KMS-11 (cell line): ENCODE measurements around the gene CEP104.

ENCODE experiments used
- H2AFZ ChIP-seq: fragments of 200-600 bp; sonication (generic); 2 replicates; pipeline ENCODE4 v1.6.1; 2016; ENCODE audit warnings: antibody characterized with exemption, mixed run types, low read depth
- H3K27ac ChIP-seq: fragments of 200-600 bp; sonication (generic); 2 replicates; pipeline ENCODE4 v1.6.1; 2016; ENCODE audit warnings: mild to moderate bottlenecking, mixed run types
- H3K27me3 ChIP-seq: fragments of 200-600 bp; sonication (generic); 2 replicates; pipeline ENCODE4 v1.6.1; 2017; ENCODE audit warnings: mild to moderate bottlenecking, low read depth, mixed run types, moderate library complexity; ENCODE audit not compliant: insufficient read depth
- H3K36me3 ChIP-seq: fragments of 200-600 bp; sonication (generic); 2 replicates; pipeline ENCODE4 v1.6.1; 2017; ENCODE audit warnings: mild to moderate bottlenecking, mixed run types; ENCODE audit not compliant: insufficient read depth
- H3K4me1 ChIP-seq: fragments of 200-600 bp; sonication (generic); 2 replicates; pipeline ENCODE4 v1.6.1; 2016; ENCODE audit warnings: mild to moderate bottlenecking, low read depth, mixed run types; ENCODE audit not compliant: poor library complexity, severe bottlenecking
- H3K4me2 ChIP-seq: fragments of 200-600 bp; sonication (generic); 2 replicates; pipeline ENCODE4 v1.7.0; 2016; ENCODE audit warnings: mild to moderate bottlenecking, mixed run types
- H3K4me3 ChIP-seq: fragments of 200-600 bp; sonication (generic); IDR thresholded peaks from 2 replicates; pipeline ENCODE4 v1.6.1; 2017; ENCODE audit warnings: low read depth, low read length, mixed read lengths; ENCODE audit not compliant: insufficient read depth
- H3K79me2 ChIP-seq: fragments of 200-600 bp; sonication (generic); 2 replicates; pipeline ENCODE4 v1.6.1; 2016; ENCODE audit warnings: low read depth, mixed run types; ENCODE audit not compliant: insufficient read depth
- H3K9ac ChIP-seq: fragments of 200-600 bp; sonication (generic); 2 replicates; pipeline ENCODE4 v1.6.1; 2016; ENCODE audit warnings: mild to moderate bottlenecking, mixed run types
- H4K20me1 ChIP-seq: fragments of 200-600 bp; sonication (generic); 2 replicates; pipeline ENCODE4 v1.6.1; 2016; ENCODE audit warnings: mild to moderate bottlenecking, mixed run types; ENCODE audit not compliant: insufficient read depth
- TF ChIP-seq, protein P1 (sequence below): fragments of 200-600 bp; sonication (generic); conservative IDR thresholded peaks from 2 replicates; pipeline ENCODE4 v1.6.1; 2017; ENCODE audit warnings: low read depth, mild to moderate bottlenecking, antibody characterized with exemption, low read length, moderate library complexity, mixed read lengths

Gene CEP104

DNA sequence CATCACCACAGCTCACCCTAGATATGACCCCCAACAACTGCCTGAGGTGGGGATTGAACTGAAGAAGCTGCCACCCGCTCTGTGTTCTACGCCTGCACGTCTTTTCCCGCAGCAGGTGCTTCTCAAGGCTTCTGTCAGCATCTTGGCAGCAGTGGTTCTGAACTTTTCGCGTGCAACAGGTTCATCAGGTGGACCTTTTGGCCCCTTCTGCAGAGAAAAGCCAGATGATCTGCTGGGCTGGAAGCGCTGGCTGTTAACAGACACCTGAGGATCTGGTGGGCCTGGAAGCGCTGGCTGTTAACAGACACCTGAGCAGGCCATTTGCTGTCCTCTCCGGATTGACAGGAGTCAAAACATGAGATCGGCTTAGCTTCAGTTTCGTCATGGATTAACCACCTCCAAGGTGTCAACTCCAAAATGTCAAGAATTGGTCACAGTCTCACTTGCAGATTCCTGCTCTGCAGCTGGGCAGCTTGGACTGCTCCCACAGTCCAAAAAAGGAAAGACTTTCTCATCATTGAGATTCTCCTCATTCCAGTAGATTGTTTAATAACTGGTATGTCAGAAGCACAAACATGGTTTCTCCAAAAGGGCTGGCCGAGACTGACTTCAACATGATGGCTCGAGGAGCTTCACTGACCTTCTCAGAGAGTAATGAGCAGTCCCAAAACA is 38.4 kb upstream of the CEP104 start:
- H3K27ac ChIP-seq: no peak overlapping the region
- no peaks in the 10 kb centered on the region for H3K36me3 ChIP-seq
- TF ChIP-seq, protein P1, sequence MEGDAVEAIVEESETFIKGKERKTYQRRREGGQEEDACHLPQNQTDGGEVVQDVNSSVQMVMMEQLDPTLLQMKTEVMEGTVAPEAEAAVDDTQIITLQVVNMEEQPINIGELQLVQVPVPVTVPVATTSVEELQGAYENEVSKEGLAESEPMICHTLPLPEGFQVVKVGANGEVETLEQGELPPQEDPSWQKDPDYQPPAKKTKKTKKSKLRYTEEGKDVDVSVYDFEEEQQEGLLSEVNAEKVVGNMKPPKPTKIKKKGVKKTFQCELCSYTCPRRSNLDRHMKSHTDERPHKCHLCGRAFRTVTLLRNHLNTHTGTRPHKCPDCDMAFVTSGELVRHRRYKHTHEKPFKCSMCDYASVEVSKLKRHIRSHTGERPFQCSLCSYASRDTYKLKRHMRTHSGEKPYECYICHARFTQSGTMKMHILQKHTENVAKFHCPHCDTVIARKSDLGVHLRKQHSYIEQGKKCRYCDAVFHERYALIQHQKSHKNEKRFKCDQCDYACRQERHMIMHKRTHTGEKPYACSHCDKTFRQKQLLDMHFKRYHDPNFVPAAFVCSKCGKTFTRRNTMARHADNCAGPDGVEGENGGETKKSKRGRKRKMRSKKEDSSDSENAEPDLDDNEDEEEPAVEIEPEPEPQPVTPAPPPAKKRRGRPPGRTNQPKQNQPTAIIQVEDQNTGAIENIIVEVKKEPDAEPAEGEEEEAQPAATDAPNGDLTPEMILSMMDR: no peak
- no peak overlapping the region for H3K4me3 ChIP-seq
- H3K4me2 ChIP-seq: no peak overlapping the region
- H3K9ac ChIP-seq: no peak overlapping the region
- no peaks in the 10 kb centered on the region for H4K20me1 ChIP-seq
- no peak overlapping the region for H2AFZ ChIP-seq
- no peaks in the 10 kb centered on the region for H3K27me3 ChIP-seq
- H3K79me2 ChIP-seq: peaks cover 59% of the 10 kb centered on the region
- H3K4me1 ChIP-seq: peaks cover 12% of the 10 kb centered on the region

DNA sequence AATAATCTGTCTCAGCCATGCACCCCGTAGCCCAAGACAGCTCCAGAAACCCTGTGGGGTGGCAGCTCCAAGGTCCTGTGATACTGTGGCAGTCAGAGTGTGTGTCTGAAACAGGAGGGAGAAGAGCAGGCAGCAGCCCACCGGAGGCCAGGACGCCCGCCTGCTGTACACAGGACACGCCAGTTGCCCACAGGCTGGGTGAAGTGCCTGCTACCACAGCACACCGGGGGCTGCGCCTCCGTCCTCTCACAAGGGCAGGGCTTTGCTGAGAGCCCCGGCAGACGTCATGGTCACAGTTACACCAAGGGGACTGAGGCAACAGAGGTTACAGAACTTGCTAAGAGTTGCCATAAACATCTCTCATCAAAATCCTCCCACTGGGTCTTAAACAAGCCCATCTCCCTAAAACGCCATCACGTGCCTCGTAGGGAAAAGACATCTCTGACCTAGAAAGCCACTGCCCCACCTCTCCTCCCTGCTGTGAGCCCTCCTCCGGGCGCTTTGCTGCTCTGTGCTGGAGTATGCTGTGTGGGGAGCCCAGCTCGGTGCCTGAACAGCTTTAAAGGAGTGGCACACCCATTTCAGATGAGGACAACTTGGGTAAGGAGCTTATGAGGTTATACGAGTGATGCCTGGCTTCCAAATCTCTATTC is 37.7 kb upstream of the CEP104 start:
- Histone ChIP-seq H3K4me1 (peaks cover 12% of the 10 kb centered on the region), H3K27me3 (no peaks in the 10 kb centered on the region), H3K36me3 (no peaks in the 10 kb centered on the region), H3K27ac (no peak overlapping the region), H3K4me3 (no peak overlapping the region), H3K79me2 (peaks cover 59% of the 10 kb centered on the region), H3K9ac (no peak overlapping the region), H3K4me2 (no peak overlapping the region), H4K20me1 (no peaks in the 10 kb centered on the region), H2AFZ (no peak overlapping the region)
- TF ChIP-seq, protein P1: no peak

DNA sequence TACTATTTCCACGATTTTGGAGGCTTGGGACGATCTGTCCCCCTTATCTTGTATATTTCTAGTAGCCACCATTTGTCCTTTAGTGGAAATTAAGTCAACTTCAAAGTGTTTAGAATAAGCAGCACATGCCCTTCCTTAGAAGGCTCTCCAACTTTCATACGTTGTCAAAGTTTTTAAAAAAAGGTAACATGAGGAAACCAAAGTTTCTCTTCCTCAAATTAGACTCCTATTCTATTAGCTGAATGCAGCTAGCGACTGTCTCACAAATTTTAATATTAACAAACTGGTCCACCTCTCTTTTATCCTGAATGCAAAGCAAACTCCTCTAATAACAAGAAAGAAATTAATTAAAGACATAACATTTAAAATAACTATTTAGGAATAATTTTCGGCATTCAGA is 36.2 kb upstream of the CEP104 start:
- Histone ChIP-seq H3K27me3 (no peaks in the 10 kb centered on the region), H3K4me3 (no peak overlapping the region), H3K79me2 (peaks cover 44% of the 10 kb centered on the region), H3K4me2 (no peak overlapping the region), H4K20me1 (no peaks in the 10 kb centered on the region), H2AFZ (no peak overlapping the region), H3K4me1 (no peaks in the 10 kb centered on the region), H3K27ac (no peak overlapping the region), H3K9ac (no peak overlapping the region), H3K36me3 (no peaks in the 10 kb centered on the region)
- TF ChIP-seq, protein P1: no peak

DNA sequence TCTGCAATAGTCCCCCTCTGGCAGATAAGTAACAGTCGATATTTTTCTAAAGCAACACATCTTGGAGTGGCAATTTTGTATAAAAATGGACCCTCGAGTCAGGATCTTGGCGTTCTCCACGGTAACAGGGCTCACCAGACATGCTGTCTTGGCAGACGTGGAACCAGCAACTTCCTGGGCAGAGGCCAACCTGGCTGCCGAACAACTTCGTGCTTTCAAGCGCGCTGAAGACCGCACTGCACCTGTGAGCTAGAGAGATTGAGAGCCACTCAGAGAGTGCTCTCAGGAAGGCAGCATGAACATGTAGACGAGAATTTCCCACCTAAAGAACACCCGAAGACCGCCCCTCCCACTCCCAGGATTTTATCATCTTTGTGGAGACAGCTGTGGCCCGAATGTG is 35.7 kb upstream of the CEP104 start:
- Histone ChIP-seq H4K20me1 (no peaks in the 10 kb centered on the region), H3K36me3 (no peaks in the 10 kb centered on the region), H2AFZ (no peak overlapping the region), H3K4me3 (no peak overlapping the region), H3K27ac (no peak overlapping the region), H3K27me3 (no peaks in the 10 kb centered on the region), H3K4me2 (no peak overlapping the region), H3K79me2 (peaks cover 40% of the 10 kb centered on the region), H3K4me1 (no peaks in the 10 kb centered on the region), H3K9ac (no peak overlapping the region)
- TF ChIP-seq, protein P1: no peak
